ENCODE results near the gene ATF6.

Gene ATF6

DNA sequence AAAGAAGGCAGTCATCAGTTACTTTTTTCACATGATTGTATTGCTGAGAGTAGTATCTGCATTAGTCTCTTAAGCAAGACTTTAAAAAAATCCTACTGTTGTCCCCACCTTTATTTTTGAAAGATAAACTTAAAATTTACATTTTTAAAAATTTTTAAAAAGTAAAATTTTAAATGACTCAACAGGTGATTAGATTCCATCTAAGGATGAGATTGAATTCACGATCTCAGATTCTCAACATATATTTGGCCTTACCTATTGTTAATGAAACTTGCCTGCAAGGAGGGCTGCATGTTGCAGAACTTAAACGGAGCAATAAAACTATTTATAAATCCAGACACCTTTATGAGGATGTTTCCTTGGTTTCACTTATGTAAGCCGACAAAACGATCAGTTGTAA, 182.3 kb downstream of the ATF6 start:
- in situ Hi-C loops (cut with HindIII; ENCODE audit: low pct_unique_long_range_greater_than_20kb, low sequenced_read_pairs), result no loop called here
- no peak for TF ChIP-seq JUND (IDR thresholded peaks at IDR 0.05; ENCODE audit: low read depth)
- DNase-seq (ENCODE audit: low read depth in 1 of 2, low spot score in 1 of 2), result no peak

DNA sequence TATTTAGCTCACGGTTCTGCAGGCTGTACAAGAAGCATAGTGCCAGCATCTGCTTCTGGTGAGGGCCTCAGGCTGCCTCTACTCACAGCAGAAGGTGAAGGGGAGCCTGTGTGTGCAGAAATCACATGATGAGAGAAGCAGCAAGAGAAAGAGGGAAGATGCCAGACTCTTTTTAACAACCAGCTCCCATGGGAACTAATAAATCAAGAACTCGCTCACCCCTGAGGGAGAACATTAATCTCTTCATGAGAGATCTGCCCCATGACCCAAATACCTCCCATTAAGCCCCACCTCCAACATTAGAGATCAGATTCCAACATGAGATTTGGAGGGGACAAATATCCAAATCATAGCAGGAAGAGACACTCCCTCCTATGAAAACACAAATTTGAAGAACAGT, 183.4 kb downstream of the ATF6 start:
- TF ChIP-seq JUND (IDR thresholded peaks at IDR 0.05; ENCODE audit: low read depth), result no peak
- DNase-seq (ENCODE audit: low read depth in 1 of 2, low spot score in 1 of 2), result no peak
- in situ Hi-C loops (cut with HindIII; ENCODE audit: low pct_unique_long_range_greater_than_20kb, low sequenced_read_pairs), result no loop called here

DNA sequence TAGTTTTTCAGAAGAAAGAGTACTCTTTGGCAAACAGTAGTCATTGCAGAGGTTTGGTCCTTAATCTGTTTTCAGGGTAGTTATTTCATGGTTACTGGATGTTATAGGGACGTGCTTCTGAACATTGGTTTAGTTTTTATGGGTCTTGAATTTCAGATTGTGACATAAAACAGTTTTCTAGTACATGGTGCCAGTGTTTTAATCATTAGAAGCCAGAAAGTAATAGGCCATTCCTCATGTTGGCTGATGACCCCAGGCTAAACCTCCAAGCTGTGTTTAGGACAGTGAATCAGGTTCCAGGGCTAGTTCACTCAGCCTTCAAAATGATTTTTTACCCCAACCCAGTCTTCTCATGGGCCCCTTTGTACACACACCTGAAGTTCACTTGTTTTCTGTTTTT, 184.3 kb downstream of the ATF6 start:
- in situ Hi-C loops (cut with HindIII; ENCODE audit: low pct_unique_long_range_greater_than_20kb, low sequenced_read_pairs), result no loop called here
- TF ChIP-seq JUND (IDR thresholded peaks at IDR 0.05; ENCODE audit: low read depth), result no peak
- DNase-seq (ENCODE audit: low read depth in 1 of 2, low spot score in 1 of 2), result no peak

DNA sequence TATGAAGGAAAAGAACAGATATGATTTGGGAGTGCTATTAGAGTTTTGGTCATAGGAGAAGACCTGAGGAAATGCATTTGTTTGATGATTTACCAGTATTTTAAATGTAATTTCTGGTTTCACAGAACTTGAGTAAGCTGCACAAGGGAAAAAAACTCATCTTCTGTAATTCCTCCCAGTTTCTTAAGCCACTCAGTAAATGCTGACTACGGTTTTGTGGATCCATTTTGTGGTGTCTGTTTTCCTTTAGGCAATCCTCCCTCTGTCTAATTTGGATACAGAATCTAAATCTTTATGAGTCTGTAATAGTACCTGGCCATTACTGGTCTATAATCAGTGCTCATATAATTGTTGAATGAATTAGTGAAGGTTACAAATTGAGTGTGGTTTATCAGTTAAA, 185.5 kb downstream of the ATF6 start:
- DNase-seq (ENCODE audit: low read depth in 1 of 2, low spot score in 1 of 2), result no peak
- no peak for TF ChIP-seq JUND (IDR thresholded peaks at IDR 0.05; ENCODE audit: low read depth)
- in situ Hi-C loops (cut with HindIII; ENCODE audit: low pct_unique_long_range_greater_than_20kb, low sequenced_read_pairs), result no loop called here

DNA sequence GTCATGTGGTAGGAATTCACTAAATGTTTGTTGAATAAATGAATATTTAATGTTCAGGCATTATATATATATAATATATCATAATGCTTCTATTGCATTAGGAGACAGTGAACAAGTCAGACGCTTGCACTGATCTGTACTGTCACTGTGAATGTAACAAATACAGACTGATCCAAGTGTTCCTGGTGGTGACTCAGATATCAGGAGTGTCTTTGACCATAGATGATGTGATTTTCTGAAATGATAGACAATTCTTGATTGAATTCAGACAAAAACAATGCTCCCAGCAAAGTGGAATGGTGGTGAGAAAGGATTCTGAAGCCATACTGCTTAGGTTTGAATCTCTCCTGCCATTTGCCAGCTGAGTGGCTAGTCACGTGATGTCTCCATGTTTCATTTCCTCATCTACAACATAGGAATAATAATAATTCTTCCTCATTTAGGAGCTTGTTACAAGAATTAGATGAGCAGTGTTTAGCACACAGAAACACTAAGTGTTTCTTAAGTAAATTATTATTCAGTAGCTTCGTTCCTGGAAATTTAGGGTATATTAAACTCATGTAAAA, 186.6 kb downstream of the ATF6 start:
- in situ Hi-C loops (cut with HindIII; ENCODE audit: low pct_unique_long_range_greater_than_20kb, low sequenced_read_pairs), result no loop called here
- no peak for DNase-seq (ENCODE audit: low read depth in 1 of 2, low spot score in 1 of 2)
- no peak for TF ChIP-seq JUND (IDR thresholded peaks at IDR 0.05; ENCODE audit: low read depth)

DNA sequence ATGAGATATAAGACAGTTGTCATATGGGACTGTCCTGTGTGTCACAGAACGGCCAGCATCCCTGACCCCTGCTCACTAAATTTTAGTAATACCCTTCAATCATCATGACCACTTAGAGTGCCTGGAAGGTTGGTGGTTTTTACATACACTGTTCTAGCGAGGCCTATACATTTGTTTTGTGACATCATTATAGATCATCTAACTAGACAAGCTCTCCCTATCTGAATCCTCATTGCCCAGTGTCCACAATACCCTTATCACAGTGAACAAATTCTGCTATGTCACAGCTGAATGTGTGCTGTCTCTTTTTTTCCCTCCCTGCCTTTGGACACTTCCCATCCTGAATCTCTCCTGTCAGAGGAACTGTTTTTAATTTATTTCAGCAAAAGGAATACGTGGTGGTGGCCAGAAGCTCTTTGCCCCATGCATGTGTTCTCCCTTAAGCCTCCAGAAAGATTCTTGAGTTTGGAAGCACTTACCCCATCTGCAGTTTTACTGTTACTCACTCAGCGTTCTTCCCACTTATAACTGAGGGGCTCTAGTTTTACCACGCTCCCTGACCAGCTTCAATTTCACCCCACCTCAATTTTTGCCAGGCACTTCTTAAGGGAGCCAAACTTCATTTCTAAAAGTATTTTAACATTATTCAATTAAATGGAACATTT, 187.3 kb downstream of the ATF6 start:
- TF ChIP-seq JUND (IDR thresholded peaks at IDR 0.05; ENCODE audit: low read depth), result no peak
- no peak for DNase-seq (ENCODE audit: low read depth in 1 of 2, low spot score in 1 of 2)
- in situ Hi-C loops (cut with HindIII; ENCODE audit: low pct_unique_long_range_greater_than_20kb, low sequenced_read_pairs), result no loop called here

DNA sequence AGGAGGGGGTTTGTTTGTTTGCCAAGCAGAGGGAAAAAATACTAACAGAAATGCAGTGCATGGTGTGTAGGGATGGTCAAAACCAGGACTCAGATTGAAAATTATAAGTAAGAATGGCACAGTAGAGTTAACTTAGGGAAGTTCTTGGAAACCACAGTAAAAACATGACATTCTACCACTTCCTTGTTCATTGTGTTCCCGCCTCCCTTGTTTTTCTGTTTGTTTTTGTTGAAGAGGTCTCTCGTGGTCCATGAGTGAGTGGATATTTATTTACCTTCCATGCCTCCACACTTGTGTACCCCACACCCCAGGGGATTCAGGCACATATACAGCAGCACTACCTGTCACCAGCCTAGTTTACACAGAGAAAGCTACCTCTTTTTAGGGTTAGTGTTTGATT, 187.9 kb downstream of the ATF6 start:
- DNase-seq (ENCODE audit: low read depth in 1 of 2, low spot score in 1 of 2), result no peak
- in situ Hi-C loops (cut with HindIII; ENCODE audit: low pct_unique_long_range_greater_than_20kb, low sequenced_read_pairs), result no loop called here

DNA sequence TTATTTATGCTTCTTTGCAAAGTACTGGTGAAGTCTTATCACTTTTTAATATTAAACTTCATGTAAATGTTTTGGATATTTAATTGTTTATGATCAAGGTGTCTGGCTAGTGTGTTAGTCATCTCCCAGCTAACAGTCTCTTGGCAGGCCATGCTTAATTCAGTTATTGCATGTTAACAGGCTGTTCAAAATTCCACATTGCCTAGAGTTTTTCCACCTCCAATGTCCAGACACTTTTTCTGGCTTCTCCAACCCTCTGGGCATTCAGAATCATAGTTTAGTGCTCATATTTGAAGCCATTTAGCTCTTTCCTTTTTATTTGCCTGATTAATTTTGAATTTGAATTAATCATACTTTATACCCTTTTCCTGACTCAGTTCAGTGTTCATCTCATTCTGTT, 188.3 kb downstream of the ATF6 start:
- TF ChIP-seq JUND (IDR thresholded peaks at IDR 0.05; ENCODE audit: low read depth), result no peak
- in situ Hi-C loops (cut with HindIII; ENCODE audit: low pct_unique_long_range_greater_than_20kb, low sequenced_read_pairs), result no loop called here
- DNase-seq (ENCODE audit: low read depth in 1 of 2, low spot score in 1 of 2), result no peak

More for the DNA sequence above, 187.9 kb downstream of the ATF6 start:
- no peak for TF ChIP-seq JUND (IDR thresholded peaks at IDR 0.05; ENCODE audit: low read depth)

DNA sequence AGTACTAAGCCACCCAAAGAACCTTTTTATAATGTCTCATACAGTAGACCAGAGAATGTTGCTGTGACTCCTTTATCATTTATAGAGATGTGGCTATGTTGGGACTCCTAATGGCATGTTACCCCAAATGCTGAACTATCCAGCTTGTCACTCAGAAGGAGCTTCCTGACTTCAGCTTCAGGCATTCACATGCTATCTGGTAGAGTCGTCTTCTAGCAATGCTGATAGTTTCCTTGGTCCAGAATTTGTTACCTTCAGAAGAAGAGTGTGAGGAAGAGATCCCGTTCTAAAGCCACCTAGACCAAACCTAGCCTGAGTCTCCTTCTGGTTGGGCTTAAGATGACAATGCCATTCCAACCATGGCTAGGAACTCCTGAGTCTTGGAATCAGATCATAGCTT, 189.5 kb downstream of the ATF6 start:
- in situ Hi-C loops (cut with HindIII; ENCODE audit: low pct_unique_long_range_greater_than_20kb, low sequenced_read_pairs), result no loop called here
- DNase-seq (ENCODE audit: low read depth in 1 of 2, low spot score in 1 of 2), result no peak
- TF ChIP-seq JUND (IDR thresholded peaks at IDR 0.05; ENCODE audit: low read depth), result no peak

DNA sequence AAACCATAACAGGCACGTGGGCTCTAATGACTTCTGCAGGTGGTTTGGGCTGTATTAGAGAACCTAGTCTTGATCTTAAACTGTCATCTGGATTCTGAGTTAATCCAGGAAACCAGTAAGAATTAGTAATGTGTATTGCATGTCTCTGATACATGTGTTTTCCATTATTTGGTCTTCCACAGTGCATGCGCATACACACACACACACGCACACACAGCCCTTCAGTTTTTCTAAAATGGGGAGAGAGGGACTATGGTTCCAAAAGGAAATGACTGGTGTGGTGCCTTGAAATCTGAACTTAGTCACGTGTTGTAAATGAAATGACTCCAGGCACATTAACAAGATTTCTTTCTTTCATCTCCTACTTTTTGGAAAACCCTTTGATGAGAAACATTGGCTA, 190.0 kb downstream of the ATF6 start:
- no peak for DNase-seq (ENCODE audit: low read depth in 1 of 2, low spot score in 1 of 2)
- in situ Hi-C loops (cut with HindIII; ENCODE audit: low pct_unique_long_range_greater_than_20kb, low sequenced_read_pairs), result no loop called here
- TF ChIP-seq JUND (IDR thresholded peaks at IDR 0.05; ENCODE audit: low read depth), result no peak

DNA sequence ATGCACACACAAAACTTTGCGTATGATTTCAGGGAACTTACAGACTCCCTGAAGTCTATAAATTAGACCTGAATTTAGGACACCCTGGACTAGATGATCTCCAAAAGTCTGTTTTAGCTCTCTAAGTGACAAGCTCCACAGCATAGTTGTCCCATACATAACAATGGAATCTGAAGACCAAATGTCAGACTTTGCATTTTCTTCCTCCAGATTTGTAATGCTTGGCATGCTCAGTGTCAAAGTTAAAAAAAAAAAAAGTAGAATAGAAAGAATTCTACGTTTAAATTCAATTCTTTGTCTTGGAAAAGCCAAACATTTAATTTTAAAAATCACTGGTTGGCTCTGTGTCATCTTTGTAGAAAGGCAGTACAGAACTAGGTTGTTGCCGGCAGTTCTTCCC, 190.8 kb downstream of the ATF6 start:
- DNase-seq (ENCODE audit: low read depth in 1 of 2, low spot score in 1 of 2), result no peak
- in situ Hi-C loops (cut with HindIII; ENCODE audit: low pct_unique_long_range_greater_than_20kb, low sequenced_read_pairs), result no loop called here
- TF ChIP-seq JUND (IDR thresholded peaks at IDR 0.05; ENCODE audit: low read depth), result no peak

DNA sequence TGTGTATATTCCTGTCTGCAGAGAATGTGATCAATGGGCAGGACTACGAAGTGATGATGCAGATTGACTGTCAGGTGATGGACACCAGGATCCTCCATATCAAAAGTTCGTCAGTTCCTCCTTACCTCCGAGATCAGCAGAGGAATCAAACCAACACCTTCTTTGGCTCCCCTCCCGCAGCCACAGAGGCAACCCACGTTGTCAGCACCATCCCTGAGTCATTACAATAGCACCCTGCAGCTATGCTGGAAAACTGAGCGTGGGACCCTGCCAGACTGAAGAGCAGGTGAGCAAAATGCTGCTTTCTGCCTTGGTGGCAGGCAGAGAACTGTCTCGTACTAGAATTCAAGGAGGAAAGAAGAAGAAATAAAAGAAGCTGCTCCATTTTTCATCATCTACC, 192.3 kb downstream of the ATF6 start:
- no peak for TF ChIP-seq JUND (IDR thresholded peaks at IDR 0.05; ENCODE audit: low read depth)
- in situ Hi-C loops (cut with HindIII; ENCODE audit: low pct_unique_long_range_greater_than_20kb, low sequenced_read_pairs), result no loop called here

DNA sequence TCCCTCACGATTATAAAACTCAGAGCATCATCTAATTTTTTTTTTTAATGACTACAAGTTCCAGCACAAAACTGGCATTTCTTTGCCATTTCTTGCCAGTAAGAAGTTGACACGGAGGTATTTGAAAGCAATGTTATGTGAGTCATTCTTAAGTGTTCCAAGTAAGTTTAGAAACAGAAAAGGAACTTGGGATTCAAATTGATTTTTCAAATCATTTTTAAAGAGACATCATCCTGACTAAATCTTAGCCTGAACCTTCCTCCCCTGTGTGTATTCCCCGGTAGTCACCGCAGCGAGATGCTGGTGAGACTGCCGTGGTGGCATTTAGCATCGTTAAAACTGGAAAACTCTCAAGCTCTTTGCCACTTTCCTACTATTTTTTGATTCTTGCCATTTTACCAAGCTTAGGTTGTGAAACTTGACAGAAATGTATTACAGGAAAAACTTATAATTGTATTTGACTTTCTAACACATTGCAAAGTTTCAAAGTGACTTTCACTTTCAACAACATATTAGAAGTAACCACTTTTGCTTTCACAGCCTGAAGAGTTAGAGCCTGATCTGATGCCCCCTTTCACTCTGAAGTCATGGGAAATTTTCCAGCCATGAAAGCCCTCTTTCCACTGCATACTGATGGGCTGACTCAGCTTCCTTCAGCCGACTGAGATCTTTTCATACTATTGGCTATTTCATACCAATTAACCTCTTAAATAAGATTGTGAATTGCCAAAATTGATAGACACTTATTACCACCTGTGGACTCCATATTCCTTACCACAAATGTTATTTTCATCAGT, 196.2 kb downstream of the ATF6 start:
- DNase-seq (ENCODE audit: low read depth in 1 of 2, low spot score in 1 of 2), result no peak
- in situ Hi-C loops (cut with HindIII; ENCODE audit: low pct_unique_long_range_greater_than_20kb, low sequenced_read_pairs), result no loop called here
- TF ChIP-seq JUND (IDR thresholded peaks at IDR 0.05; ENCODE audit: low read depth), result no peak

More for the DNA sequence above, 192.3 kb downstream of the ATF6 start:
- DNase-seq (ENCODE audit: low read depth in 1 of 2, low spot score in 1 of 2), result no peak
